Natural killer cell treated with Interleukin-12 subunit alpha and Interleukin-12 subunit beta and Interleukin-15 and Interleukin-18, amount 100 ng/mL, for 72 hours (primary cell): Measurements from ENCODE around the gene EPHA8. TPM values are rescaled to one million over a fixed set of nuclear protein-coding genes. Genes with fewer than 3 reads are reported as not detected.

Source experiments
- ATAC-seq, 2 donors: fragments of 150-1000 bp; cut with Tn5 transposase in 1 of 2; sonication (Bioruptor Pico), chemical (Tn5 transposase) in 1 of 2; 2 replicates each; pipeline ENCODE4 v1.10.0; 2021
- DNase-seq: peaks from one replicate; pipeline ENCODE4 v3.0.0; 2022; ENCODE audit warnings: low spot score
- H3K27ac Mint-ChIP-seq, 2 donors: 1 replicate in 1 of 2; 2 replicates in 1 of 2; pipeline ENCODE4 v1.8.0; 2022; ENCODE audit warnings: mixed read lengths in 2 of 2, mild to moderate bottlenecking in 1 of 2, moderate library complexity in 1 of 2
- H3K27me3 Mint-ChIP-seq, 2 donors: 1 replicate in 1 of 2; 2 replicates in 1 of 2; pipeline ENCODE4 v1.8.0; 2022; ENCODE audit warnings: mixed read lengths in 2 of 2
- H3K36me3 Mint-ChIP-seq: one replicate; pipeline ENCODE4 v1.8.0; 2022; ENCODE audit warnings: mixed read lengths
- H3K4me1 Mint-ChIP-seq, 2 donors: 1 replicate in 1 of 2; 2 replicates in 1 of 2; pipeline ENCODE4 v1.8.0; 2022; ENCODE audit warnings: low read depth in 2 of 2, mixed read lengths in 2 of 2, mild to moderate bottlenecking in 1 of 2
- H3K4me3 Mint-ChIP-seq: one replicate; pipeline ENCODE4 v1.8.0; 2022; ENCODE audit warnings: mixed read lengths
- H3K9me3 Mint-ChIP-seq: 2 replicates; pipeline ENCODE4 v1.8.0; 2022; ENCODE audit warnings: mixed read lengths
- total RNA-seq, 2 donors: library from RNA; stranded (reverse); gene quantifications; one replicate each; pipeline ENCODE4 v1.2.3, GENCODE V29; 2022

Gene EPHA8
- total RNA-seq, 2 donors from 2014 or later = not detected

DNA sequence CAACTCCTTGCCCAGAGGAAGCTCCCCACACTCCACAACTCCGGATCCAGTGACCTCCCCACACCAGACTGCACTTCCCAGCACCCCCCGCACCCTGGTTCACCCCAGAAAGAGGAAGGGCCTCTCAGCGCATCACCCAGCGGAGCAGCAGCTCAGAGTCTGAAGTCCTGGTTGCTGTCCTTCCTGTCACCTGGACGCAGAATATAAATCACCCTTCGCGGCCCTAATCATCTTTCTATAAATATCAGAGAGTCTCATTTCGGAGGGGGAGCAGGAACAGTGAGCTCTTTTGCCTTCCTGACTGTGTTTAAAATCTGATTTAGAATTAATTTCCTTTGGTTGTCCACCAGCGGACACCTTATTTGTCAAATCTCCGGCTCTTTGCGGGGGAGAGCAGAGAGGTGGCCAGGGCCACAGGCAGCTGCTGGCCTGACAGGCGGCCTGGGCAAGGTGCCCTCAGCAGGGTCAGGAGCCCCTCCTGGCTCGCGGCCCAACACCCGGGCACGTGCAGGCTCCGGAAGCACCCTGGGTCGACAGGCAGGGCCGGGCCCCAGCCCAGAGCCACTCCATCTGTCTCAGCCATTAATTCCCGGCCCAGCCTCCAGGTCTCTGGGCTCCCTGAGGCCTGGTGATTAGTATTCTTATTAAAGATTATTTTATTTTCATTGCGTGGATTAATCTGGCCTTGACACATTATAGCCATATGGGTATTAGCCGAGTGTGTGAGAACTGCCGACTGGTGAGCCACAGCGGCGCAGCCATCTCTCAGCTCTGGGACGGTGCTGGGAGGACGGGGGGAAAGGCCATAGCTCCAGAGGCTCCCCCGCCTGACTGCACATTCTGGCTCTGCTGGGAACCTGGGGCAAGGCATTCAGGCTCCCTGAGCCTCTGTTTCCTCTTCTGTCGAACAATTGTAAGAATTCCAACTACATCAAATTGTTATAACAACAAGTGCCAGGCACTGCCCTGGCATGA is 19.7 kb downstream of the EPHA8 start:
- Mint-ChIP-seq H3K27ac (no peak overlapping the region), H3K4me3 (no peak overlapping the region), H3K4me1 (peaks cover 0 to 4% of the 10 kb centered on the region in 2 donors), H3K27me3 (no peaks in the 10 kb centered on the region), H3K9me3 (peaks cover 9% of the 10 kb centered on the region), H3K36me3 (peaks cover 5% of the 10 kb centered on the region)
- ATAC-seq (no peak), DNase-seq (no peak)

DNA sequence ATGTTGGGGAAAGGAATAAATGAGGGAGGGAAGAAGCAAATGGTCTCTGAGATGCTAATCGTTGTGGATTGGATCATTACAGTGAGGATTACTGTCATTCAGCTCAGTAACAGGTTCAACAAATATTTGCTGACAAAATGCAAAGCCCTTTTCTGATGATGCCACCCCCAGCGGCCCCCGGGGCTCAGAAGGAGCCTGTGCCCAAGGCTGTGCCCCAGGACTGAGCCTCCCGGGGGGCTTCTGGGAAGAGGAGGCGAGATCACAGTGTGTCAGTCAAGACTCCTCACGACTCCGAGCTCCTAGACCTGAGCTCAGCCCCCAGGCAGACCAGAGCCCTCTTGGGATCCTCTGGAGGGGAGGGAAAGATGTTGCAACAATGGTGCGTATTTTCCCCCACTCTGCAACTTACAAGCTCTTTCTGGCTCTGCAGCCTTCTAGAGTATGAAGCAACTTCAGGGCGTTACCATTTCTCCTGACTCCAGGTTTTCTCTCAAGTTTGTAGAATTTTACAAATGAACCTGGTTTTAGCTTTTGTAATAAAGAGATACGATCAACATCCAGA is 20.8 kb downstream of the EPHA8 start:
- no peaks in the 10 kb centered on the region for H3K4me1 Mint-ChIP-seq
- no peaks in the 10 kb centered on the region for H3K9me3 Mint-ChIP-seq
- H3K27me3 Mint-ChIP-seq = no peaks in the 10 kb centered on the region
- no peak for ATAC-seq
- DNase-seq = no peak
- no peaks in the 10 kb centered on the region for H3K36me3 Mint-ChIP-seq
- no peak overlapping the region for H3K27ac Mint-ChIP-seq
- no peak overlapping the region for H3K4me3 Mint-ChIP-seq

DNA sequence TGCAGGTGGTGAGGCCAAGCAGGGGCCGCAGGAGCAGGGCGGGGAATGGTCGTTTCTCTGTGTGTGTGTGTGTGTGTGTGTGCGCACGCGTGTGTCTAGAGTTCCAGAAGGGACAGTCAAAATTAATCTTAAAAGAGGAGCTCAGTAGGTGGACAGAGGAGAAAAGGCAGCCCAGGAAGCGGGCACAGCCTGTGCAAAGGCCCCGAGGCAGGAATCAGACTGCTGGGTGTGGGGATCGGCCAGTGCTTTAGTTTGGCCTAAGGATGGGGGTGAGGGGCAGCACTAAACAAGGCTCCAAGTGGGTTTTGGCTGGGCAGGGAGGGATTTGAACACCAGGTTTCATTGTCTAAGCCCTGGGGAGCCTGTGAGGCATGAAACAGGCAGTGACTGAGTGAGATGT is 21.7 kb downstream of the EPHA8 start:
- DNase-seq (no peak), ATAC-seq (no peak)
- Mint-ChIP-seq H3K27me3 (peaks cover 1 to 2% of the 10 kb centered on the region in 2 donors), H3K36me3 (no peaks in the 10 kb centered on the region), H3K4me3 (no peak overlapping the region), H3K9me3 (no peaks in the 10 kb centered on the region), H3K27ac (no peak overlapping the region), H3K4me1 (no peaks in the 10 kb centered on the region)

DNA sequence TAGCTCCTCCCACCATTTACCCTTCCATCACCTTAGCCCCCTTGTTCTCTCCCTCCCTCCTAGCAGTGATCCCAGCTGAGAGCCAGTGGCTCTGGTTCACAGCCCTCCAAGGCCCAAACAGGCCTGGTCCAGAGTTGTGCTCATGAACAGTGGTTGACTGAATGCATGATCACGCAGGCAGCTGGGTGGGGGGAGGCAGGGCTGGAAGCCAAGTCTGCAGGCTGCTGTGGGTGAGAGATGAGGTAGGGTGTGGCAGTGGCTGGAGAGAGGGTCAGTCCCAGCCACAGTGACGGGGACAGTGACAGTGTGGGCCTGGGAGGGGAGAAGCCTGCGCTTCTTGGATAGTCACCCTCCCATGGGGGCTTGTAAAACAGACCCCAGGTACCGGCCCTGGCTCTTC is 22.2 kb downstream of the EPHA8 start:
- no peak for DNase-seq
- no peak overlapping the region for H3K4me3 Mint-ChIP-seq
- no peak for ATAC-seq
- no peaks in the 10 kb centered on the region for H3K4me1 Mint-ChIP-seq
- no peaks in the 10 kb centered on the region for H3K36me3 Mint-ChIP-seq
- peaks cover 6 to 7% of the 10 kb centered on the region in 2 donors for H3K27me3 Mint-ChIP-seq
- H3K27ac Mint-ChIP-seq = no peak overlapping the region
- H3K9me3 Mint-ChIP-seq = no peaks in the 10 kb centered on the region

DNA sequence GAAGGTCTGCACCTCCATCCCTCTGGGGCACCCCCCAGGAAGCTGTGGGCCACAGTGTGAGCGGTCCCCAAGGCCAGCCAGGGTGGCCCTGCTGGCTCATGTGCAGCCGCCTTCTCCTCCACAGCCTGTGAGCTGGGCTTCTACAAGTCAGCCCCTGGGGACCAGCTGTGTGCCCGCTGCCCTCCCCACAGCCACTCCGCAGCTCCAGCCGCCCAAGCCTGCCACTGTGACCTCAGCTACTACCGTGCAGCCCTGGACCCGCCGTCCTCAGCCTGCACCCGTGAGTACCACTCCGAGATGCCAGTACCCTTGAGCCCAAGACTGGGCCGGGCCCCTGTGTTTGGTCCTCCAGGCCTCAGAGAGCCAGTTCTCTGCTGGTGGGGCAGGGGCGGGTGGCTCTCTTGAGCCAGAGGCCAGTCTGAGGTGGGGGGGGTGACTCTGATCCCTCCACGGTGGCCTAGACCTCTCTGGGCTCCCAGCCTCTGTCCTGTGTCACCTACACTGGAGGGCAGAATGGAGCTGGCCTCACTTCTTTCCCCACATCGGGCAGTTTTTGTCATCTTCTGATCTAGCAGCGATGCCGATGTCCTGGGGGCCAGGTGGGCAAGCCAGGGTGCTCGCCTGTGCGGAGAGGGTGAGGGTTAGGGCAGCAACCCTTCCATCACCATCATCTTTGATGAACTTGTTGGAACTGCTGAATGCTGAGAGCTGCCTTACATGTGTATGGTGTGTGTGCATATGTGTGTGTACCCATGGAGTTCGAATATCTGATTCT is 23.3 kb downstream of the EPHA8 start:
- Mint-ChIP-seq H3K4me1 (no peaks in the 10 kb centered on the region), H3K36me3 (no peaks in the 10 kb centered on the region), H3K9me3 (no peaks in the 10 kb centered on the region), H3K4me3 (no peak overlapping the region), H3K27ac (no peak overlapping the region), H3K27me3 (peaks cover 13% of the 10 kb centered on the region in 2 donors)
- peak in 1 of 2 donors; percentile 17 for ATAC-seq
- DNase-seq = no peak

DNA sequence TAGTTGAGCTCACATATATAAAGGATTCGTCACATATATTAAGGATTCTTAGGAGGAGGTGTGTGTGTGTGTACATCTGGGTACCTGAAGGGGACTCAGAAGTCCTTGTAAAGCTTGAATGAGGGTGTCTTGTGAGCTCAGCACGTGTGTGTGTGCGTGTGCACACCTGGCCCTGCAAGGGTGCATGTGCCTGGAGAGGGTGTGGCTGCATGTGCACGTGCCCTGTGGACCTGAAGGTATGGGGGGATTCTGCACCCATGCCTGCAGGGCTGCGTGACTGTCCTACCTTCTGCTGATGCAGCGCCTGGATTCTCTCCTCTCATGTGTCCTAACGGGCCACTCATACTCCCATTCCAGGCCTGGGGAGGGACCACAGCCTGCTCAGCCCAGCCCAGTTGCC is 24.0 kb downstream of the EPHA8 start:
- Mint-ChIP-seq H3K36me3 (no peaks in the 10 kb centered on the region), H3K4me1 (no peaks in the 10 kb centered on the region), H3K27ac (no peak overlapping the region), H3K4me3 (no peak overlapping the region), H3K27me3 (peaks cover 19 to 20% of the 10 kb centered on the region in 2 donors), H3K9me3 (no peaks in the 10 kb centered on the region)
- DNase-seq (no peak), ATAC-seq (no peak)

DNA sequence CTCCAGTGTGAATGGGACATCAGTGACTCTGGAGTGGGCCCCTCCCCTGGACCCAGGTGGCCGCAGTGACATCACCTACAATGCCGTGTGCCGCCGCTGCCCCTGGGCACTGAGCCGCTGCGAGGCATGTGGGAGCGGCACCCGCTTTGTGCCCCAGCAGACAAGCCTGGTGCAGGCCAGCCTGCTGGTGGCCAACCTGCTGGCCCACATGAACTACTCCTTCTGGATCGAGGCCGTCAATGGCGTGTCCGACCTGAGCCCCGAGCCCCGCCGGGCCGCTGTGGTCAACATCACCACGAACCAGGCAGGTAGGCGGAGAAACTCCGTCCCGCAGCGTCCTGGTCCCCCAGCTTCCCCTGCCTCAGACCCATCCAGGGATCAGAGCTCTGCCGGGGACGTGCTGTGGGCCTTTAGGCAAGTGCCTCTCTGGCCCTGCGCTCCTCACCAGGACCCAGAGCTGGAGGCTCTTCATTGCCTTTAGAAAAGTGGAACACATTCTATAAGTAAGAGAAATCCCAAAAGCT is 25.7 kb downstream of the EPHA8 start:
- H3K27ac Mint-ChIP-seq = no peak overlapping the region
- H3K4me3 Mint-ChIP-seq = no peak overlapping the region
- no peaks in the 10 kb centered on the region for H3K4me1 Mint-ChIP-seq
- peaks cover 19 to 23% of the 10 kb centered on the region in 2 donors for H3K27me3 Mint-ChIP-seq
- H3K9me3 Mint-ChIP-seq = no peaks in the 10 kb centered on the region
- H3K36me3 Mint-ChIP-seq = no peaks in the 10 kb centered on the region
- no peak for DNase-seq
- no peak for ATAC-seq

DNA sequence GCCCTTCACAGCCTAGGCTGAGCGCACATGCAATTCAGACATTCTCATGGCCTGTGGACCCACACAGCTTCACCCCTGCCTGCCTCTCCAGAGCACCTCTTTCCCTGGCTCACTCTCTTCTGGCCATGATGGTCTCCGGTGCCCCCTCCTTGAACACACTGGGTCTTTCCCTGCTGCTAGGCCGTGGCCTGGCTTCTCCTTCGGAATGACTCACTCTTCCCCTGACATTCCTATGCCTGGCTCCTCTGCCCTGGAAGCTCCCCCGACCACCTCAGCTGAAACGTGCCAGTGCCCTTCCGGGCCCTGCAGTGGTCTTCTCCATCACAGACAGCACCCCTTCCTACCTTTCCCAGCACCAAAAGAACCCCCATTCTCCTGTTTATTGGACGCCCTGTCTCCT is 28.3 kb downstream of the EPHA8 start:
- H3K36me3 Mint-ChIP-seq = no peaks in the 10 kb centered on the region
- H3K4me1 Mint-ChIP-seq = no peaks in the 10 kb centered on the region
- no peak overlapping the region for H3K27ac Mint-ChIP-seq
- no peak for ATAC-seq
- H3K27me3 Mint-ChIP-seq = peaks cover 24 to 28% of the 10 kb centered on the region in 2 donors
- no peaks in the 10 kb centered on the region for H3K9me3 Mint-ChIP-seq
- DNase-seq = no peak
- H3K4me3 Mint-ChIP-seq = no peak overlapping the region

DNA sequence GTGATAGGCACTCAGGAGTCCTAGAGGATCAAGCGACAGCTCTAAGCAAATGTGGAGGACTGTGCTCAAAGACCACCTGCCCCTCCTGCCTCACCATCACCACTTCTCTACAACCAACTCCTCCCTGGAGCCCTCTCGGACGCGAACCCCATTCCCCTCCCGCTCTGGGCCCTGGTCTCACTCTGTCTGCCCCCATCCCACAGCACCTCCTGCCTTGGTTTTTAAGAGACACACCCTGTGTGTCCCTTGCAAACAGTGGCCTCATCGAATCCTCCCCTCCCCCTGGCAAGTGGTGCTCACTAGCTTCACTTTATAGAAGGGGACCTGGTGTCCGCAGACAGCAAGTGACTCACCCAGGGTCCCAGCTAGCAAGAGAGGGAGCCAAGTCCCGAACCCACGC is 28.8 kb downstream of the EPHA8 start:
- no peaks in the 10 kb centered on the region for H3K36me3 Mint-ChIP-seq
- no peak for ATAC-seq

DNA sequence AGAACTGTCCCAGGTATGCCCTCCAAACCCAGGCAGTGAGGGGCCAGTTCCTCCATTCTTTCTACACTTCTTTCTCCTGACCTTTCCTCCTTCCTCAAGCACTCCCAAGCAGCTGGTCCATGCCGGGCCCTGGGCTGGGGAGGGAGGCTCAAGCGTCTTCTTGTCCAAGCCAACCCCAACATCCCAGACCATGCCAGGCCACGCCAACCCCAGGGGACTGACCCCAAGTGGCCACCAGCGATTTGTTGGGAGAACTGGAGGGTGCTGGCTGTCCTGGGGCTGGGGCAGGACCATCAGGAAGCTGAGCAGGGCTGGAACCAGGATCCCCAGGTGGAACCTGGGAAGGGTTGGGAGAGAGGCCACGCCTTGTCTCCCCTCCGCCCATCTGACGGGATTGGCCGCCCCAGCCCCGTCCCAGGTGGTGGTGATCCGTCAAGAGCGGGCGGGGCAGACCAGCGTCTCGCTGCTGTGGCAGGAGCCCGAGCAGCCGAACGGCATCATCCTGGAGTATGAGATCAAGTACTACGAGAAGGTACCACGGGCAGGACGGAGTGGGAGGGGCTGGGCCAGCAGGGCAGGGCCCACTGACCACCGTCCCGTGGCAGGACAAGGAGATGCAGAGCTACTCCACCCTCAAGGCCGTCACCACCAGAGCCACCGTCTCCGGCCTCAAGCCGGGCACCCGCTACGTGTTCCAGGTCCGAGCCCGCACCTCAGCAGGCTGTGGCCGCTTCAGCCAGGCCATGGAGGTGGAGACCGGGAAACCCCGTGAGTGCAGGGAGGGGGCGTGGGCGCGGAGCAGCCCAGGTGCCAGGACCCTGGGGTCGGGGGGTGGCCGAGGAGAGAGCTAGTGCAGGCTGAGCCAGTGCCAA is 29.9 kb downstream of the EPHA8 start:
- Mint-ChIP-seq H3K27ac (no peak overlapping the region), H3K9me3 (no peaks in the 10 kb centered on the region), H3K4me1 (no peaks in the 10 kb centered on the region), H3K36me3 (no peaks in the 10 kb centered on the region), H3K4me3 (no peak overlapping the region), H3K27me3 (peaks cover 24 to 31% of the 10 kb centered on the region in 2 donors)
- ATAC-seq (peak in 1 of 2 donors; percentile 15), DNase-seq (no peak)

More for the DNA sequence above, 28.8 kb downstream of the EPHA8 start:
- Mint-ChIP-seq H3K4me3 (no peak overlapping the region), H3K27me3 (peaks cover 24 to 31% of the 10 kb centered on the region in 2 donors), H3K27ac (no peak overlapping the region), H3K9me3 (no peaks in the 10 kb centered on the region), H3K4me1 (no peaks in the 10 kb centered on the region)
- DNase-seq = no peak

DNA sequence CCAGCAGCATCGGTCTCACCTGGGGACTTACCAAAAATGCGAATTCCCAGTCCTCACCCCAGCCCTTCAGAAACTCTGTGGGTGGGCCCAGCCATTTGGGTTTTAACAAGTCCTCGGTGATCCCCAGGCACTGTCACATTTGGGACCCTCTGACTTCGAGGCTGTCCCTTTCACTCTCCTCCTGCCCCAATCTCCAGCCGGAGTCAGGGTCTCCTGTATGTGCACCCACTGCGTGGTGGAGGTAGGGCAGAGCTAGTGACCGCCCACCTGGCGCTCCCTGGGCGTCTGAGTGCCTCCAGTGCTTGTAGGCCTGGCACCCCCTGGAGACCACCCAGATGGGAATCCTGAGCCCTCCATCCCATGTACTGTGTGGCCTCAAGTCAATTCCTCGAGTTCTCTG is 31.1 kb downstream of the EPHA8 start:
- Mint-ChIP-seq H3K27ac (no peak overlapping the region), H3K27me3 (peaks cover 24 to 31% of the 10 kb centered on the region in 2 donors), H3K36me3 (no peaks in the 10 kb centered on the region), H3K9me3 (no peaks in the 10 kb centered on the region), H3K4me1 (no peaks in the 10 kb centered on the region), H3K4me3 (no peak overlapping the region)
- DNase-seq (no peak), ATAC-seq (no peak)

DNA sequence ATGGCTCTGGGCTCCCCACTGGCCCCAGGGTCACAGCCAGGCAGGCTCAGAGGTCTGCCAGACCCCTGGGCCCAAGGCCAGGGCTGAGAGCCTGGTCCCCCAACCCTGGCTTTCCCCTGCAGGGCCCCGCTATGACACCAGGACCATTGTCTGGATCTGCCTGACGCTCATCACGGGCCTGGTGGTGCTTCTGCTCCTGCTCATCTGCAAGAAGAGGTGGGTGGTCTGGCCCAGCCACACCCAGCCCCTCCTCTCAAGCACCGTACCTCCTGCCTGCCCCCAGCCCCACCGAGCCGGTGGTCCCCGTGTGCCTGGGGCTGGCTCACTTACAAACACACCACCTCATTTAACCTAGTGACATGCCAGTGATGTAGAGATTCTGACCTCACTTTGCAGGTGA is 31.8 kb downstream of the EPHA8 start:
- Mint-ChIP-seq H3K27me3 (peaks cover 21 to 28% of the 10 kb centered on the region in 2 donors), H3K4me1 (no peaks in the 10 kb centered on the region)

More for the DNA sequence above, 31.8 kb downstream of the EPHA8 start:
- no peak for DNase-seq
- Mint-ChIP-seq H3K27ac (no peak overlapping the region), H3K36me3 (no peaks in the 10 kb centered on the region), H3K4me3 (no peak overlapping the region), H3K9me3 (no peaks in the 10 kb centered on the region)
- ATAC-seq = no peak
